H1 (cell line): ENCODE measurements around the gene ITGAE. TPM values are rescaled to one million over a fixed set of nuclear protein-coding genes. Genes with fewer than 3 reads are reported as not detected.

Source experiments
- ASH2L ChIP-seq: fragments of 200-600, 300-600 bp; sonication (generic); IDR thresholded peaks from one replicate; pipeline ENCODE4 v1.7.1; 2017; ENCODE audit warnings: low read length
- CBX5 ChIP-seq: fragments of 300-800, 300-1000 bp; sonication (generic); IDR thresholded peaks from 2 replicates; pipeline ENCODE4 v1.7.1; 2016; ENCODE audit warnings: antibody characterized with exemption, low read length, low read depth
- CEBPB ChIP-seq: IDR thresholded peaks from 2 replicates; pipeline ENCODE4 v1.6.1; 2012; ENCODE audit warnings: low read depth, low read length
- CHD2 ChIP-seq: IDR thresholded peaks from 2 replicates; pipeline ENCODE4 v1.6.1; 2012; ENCODE audit warnings: low read length, improper control_type of control experiment
- CHD7 ChIP-seq: fragments of 300-600 bp; sonication (generic); IDR thresholded peaks from 2 replicates; pipeline ENCODE4 v1.7.1; 2012; ENCODE audit warnings: low read length, moderate library complexity, mild to moderate bottlenecking, inconsistent platforms; ENCODE audit not compliant: insufficient replicate concordance
- HDAC2 ChIP-seq, 2 experiments: fragments of 300-600 bp in 1 of 2; sonication (generic) in 1 of 2; IDR thresholded peaks; 2 replicates each; pipeline ENCODE4 v1.6.1; 2011 to 2012; ENCODE audit warnings: low read depth in 2 of 2, low read length in 2 of 2, mild to moderate bottlenecking in 2 of 2, moderate library complexity in 2 of 2, borderline replicate concordance in 1 of 2, inconsistent platforms in 1 of 2
- KDM4A ChIP-seq: IDR thresholded peaks from one replicate; pipeline ENCODE4 v1.7.1; 2012; ENCODE audit warnings: low read depth, mild to moderate bottlenecking, moderate library complexity, low read length, inconsistent platforms; ENCODE audit not compliant: severe bottlenecking
- POU5F1 ChIP-seq: IDR thresholded peaks from 2 replicates; pipeline ENCODE4 v1.6.1; 2011; ENCODE audit warnings: low read depth, mild to moderate bottlenecking, low read length, moderate library complexity
- SUZ12 ChIP-seq: fragments of 200-600 bp; sonication (generic); IDR thresholded peaks from 2 replicates; pipeline ENCODE4 v1.6.1; 2012; ENCODE audit warnings: mild to moderate bottlenecking, inconsistent platforms, low read length, moderate library complexity, mixed read lengths
- YY1 ChIP-seq: IDR thresholded peaks from 2 replicates; pipeline ENCODE4 v1.6.1; 2011; ENCODE audit warnings: low read depth, mild to moderate bottlenecking, low read length
- polyA plus RNA-seq, 7 experiments: library from polyadenylated mRNA; depleted of rRNA in 3 of 7; stranded (reverse) in 5 of 7; unstranded in 2 of 7; fragments of >200 nt in 5 of 7; fragments of 200-250 nt in 2 of 7; gene quantifications; 1 replicate in 5 of 7; 2 replicates in 1 of 7; 4 replicates in 1 of 7; pipeline versions ENCODE4 v1.2.1 to v1.2.3, GENCODE V29; 2011 to 2013; ENCODE audit warnings: missing spikeins in 2 of 7, mixed read lengths in 2 of 7
- total RNA-seq: library from RNA; stranded (reverse); fragmentation: NEBNext Ultra II Directional; extraction: Animal tissue kit (Norgen Biotek cat#: 25700); gene quantifications from 2 replicates; pipeline ENCODE4 v1.2.1, GENCODE V29; 2021

Gene ITGAE
- total and polyA plus RNA-seq, 2 of the 8 experiments (the other 6 are each of a cell fraction or from before 2014, with no cell fraction given), result 23.2 to 43.1 TPM

GRCh38 chr17:3796110-3796821, 4.7 kb downstream of the ITGAE start (continued):
- TF ChIP-seq CHD7 (no peak), ASH2L (no peak), CBX5 (no peak), YY1 (no peak), KDM4A (no peak), HDAC2 (IDR thresholded peaks at IDR 0.05; ENCODE audit: borderline replicate concordance in 1 of 2, low read depth in 2 of 2, low read length in 2 of 2) (no peak), POU5F1 (no peak), CHD2 (no peak), SUZ12 (no peak), CEBPB (no peak)
